GM19043 (cell line): Measurements from ENCODE around the gene MAPRE2.

ENCODE experiments used
- ATAC-seq: cut with Tn5 transposase; IDR thresholded peaks from one replicate; pipeline ENCODE4 v1.9.1; 2021; ENCODE audit warnings: low read depth; ENCODE audit not compliant: unreplicated experiment

The MAPRE2 gene

GRCh38 chr18:35030277-35030989 lies 10.8 kb upstream of the MAPRE2 start:
- peak; percentile 50 for ATAC-seq

- ATAC-seq, result no peak
Observed at GRCh38 chr18:35032113-35032512, 9.1 kb upstream of the MAPRE2 start.

DNA sequence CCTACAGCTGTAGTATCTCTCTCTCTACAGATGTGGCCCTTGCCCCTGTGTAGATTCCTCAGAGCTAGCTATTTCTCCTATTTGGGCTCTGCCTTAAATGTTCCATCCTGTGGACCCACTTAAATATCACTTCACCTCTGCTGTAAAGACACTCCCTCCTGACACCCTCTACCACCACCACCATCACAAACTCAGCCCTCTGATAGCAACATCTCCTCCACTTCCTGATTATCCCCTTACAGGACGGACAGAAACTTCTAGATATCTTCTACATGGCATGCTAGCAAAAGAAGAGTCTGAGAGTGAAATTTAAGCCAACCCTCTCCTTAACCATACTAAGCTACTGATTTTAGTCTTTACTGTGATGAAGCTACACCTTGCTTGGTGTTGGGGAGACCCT lies 3.2 kb upstream of the MAPRE2 start:
- ATAC-seq, result no peak

GRCh38 chr18:35038881-35039491 lies 2.2 kb upstream of the MAPRE2 start:
- ATAC-seq, result peak; percentile 44

DNA sequence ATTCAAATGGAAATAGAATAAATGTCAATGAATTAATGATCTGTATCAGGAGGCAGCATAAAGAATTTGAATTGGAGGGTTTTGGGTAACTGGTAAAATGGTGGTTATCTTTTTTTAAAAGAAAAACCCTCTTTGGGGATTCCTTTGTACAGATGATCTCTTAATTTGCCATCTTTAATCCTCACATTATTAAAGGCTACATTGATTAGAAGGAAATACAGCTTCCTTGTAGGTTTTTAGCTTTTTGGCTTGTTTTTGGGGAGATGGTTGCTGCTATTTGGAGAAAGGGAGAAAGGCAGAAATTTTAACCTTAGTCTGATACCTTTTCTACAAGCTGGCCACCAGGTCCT lies 600 bp upstream of the MAPRE2 start:
- no peak for ATAC-seq

GRCh38 chr18:35041815-35042387 lies 688 bp downstream of the MAPRE2 start:
- no peak for ATAC-seq

GRCh38 chr18:35042389-35043071 lies 1.3 kb downstream of the MAPRE2 start:
- no peak for ATAC-seq

GRCh38 chr18:35043207-35043606 lies 2.0 kb downstream of the MAPRE2 start:
- no peak for ATAC-seq

DNA sequence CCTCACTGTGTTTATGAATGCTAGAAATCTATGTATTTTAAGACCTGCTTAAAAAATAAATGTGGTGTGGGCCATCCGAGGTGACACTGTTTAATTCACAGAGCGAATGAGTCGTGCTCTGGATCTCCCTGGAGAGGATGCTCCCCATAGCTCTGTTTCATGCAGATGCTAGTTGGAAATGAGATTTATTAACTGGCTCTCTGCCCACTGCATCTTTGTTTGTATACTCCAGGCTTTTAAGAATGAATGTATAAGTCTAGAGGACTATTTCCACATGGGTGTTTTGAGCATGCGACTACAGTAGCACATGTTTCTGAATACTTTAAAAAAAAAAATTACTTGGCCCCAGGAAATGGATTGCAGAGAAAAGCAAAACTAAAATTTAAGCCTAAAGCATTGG lies 3.9 kb downstream of the MAPRE2 start:
- ATAC-seq, result no peak

- no peak for ATAC-seq
Observed at GRCh38 chr18:35045806-35046205, 4.6 kb downstream of the MAPRE2 start.

- ATAC-seq, result no peak
Observed at GRCh38 chr18:35047697-35048292, 6.6 kb downstream of the MAPRE2 start.

GRCh38 chr18:35049111-35050027 lies 8.2 kb downstream of the MAPRE2 start:
- no peak for ATAC-seq

DNA sequence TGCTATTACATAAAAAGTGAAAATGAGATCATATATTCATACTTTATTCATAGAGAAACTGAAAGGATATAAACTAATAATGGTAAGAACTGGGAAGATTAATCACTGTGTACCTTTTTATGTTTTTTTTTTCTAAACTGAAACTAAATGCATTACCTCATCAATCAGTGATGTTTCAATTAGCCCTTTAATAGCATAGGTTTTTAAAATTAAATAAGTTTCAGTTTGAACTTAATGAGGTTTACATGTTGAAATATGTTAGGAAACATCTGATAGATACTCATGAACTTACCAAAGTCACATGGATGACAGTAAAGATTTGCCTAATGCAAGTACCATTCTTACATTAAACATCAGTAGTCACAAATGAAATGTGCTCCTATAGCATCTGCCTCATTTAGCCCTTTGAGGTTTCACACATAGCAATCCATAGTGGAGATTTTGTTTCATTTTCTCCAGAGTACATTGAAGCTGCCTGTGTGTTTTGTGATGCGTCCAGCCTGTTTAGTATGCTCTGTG lies 8.9 kb downstream of the MAPRE2 start:
- no peak for ATAC-seq

DNA sequence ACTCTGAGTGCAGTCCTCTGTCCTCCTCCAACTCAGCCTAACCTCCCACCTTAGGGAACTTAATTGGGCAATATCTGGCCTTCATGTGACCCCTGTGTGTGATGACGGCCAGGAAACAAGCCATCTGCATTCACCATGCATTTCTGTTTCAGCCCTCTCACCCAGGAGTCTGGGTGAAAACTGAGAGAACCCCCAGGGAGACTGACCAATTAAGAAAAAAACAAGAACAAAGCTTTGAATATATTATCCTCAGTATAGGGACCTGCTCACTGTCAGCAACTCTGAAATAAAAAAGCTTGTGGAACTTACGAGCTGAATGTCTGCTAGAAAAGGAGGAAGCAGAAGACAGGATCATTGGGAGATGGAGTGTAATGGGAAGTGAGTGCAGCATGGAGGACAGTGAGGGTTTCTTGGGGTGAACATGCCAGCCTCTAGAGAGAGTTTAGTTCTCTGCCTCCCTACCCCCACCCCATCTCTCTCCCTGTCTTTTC lies 9.5 kb downstream of the MAPRE2 start:
- ATAC-seq, result no peak

GRCh38 chr18:35051641-35052377 lies 10.6 kb downstream of the MAPRE2 start:
- no peak for ATAC-seq

- no peak for ATAC-seq
Observed at GRCh38 chr18:35054401-35054800, 13.2 kb downstream of the MAPRE2 start.

DNA sequence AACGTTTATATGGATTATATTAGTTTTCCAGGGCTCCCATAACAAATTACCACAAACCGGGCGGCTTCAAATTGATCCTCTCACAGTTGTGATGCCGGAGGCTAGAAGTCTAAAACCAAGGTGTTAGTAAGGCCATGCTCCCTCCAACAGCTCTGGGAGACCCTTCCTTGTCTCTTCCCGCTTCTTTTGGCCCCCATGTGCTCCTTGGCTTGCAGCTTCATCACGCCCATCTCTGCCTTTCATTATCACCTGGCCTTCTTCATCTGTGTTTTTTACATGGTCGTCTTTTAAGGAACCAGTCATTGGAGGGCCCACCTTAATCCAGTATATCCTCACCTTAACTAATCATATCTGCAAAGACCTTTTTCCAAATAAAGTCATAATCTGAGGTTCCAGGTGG lies 13.9 kb downstream of the MAPRE2 start:
- ATAC-seq, result no peak

DNA sequence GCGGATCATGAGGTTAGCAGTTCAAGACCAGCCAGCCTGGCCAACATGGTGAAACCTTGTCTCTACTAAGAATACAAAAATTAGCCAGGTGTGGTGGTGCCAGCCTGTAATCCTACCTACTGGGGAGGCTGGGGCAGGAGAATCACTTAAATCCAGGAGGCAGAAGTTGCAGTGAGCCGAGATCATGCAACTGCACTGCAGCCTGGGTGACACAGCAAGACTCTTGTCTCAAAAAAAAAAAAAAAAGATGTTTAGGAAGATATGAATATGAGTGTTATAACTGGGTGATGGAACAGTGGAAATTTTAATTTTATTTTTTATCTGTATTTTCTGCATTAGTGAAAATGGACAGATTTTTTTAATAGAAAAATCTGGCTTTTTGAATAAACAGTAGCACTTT lies 14.5 kb downstream of the MAPRE2 start:
- ATAC-seq, result no peak

GRCh38 chr18:35059280-35059927 lies 18.2 kb downstream of the MAPRE2 start:
- ATAC-seq, result no peak
